Measurements from ENCODE around the gene ADRA2C.

The ADRA2C gene

GRCh38 chr4:3777669-3778068 is 11.5 kb downstream of the ADRA2C start:
- no peak for DNase-seq

- DNase-seq = no peak
Measured at GRCh38 chr4:3779509-3779908, 13.3 kb downstream of the ADRA2C start.

DNA sequence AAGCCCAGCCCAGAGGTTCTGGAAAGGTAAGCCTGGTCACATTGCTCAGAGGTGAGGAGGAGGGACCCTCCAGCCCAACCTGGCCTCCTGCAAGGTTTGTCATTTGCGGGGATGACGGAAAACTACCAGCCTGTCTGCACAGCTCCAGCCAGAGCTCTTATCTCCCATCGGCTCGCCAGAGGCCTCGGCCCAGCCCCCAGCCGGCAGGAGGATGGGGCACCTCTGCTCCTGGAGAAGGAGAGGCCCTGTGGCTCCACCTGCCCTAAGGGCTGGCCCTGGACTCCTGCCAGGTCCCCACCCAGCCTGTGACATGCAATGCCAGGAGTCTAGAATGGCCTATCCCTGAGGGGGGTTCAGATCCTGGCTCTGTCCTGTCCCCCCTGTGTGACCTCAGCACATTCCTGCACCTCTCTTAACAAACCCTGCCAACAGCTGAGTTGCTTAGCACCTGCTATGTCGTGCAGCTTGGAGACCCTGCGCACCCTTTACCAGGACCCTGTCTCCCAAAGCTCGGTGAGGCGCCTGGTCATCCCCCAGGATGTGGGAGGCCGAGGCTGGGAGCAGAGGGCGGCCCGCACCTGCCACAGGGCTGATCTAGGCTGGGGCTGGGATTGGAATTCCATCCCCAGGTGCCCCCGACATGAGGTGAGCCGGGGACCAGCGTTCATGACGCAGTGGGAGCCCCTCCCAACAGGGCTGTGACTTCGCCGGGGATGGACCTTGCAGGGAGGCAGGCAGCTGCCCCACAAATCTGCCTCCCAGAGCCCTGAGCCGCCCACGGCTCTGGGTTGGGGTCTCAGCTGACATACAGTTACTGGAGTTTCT is 14.4 kb downstream of the ADRA2C start:
- no peak for DNase-seq

DNA sequence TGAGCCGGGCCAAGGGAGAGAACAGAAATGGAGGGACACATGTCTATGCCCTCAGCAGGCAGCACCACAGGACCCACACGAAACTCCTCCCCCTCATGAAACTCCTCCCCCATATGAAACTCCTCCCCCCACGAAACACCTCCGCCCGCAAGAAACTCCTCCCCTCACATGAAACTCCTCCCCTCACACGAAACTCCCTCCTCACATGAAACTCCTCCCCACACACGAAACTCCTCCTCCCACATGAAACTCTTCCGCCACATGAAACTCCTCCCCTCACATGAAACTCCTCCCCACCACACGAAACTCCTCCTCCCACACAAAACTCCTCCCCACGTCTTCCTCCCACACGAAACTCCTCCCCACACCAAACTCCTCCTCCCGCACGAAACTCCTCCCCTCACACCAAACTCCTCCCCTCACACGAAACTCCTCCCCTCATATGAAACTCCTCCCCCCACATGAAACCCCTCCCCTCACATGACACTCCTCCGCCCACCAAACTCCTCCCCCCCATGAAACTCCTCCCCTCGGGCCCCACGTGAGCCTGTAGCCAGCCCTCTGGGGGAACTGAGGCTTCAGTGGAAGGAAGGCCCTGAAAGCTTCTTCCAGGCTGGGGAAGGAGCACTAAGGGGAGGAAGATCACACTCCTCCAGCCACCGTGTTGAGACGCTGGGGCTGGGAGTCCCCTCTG is 15.2 kb downstream of the ADRA2C start:
- DNase-seq = no peak

DNA sequence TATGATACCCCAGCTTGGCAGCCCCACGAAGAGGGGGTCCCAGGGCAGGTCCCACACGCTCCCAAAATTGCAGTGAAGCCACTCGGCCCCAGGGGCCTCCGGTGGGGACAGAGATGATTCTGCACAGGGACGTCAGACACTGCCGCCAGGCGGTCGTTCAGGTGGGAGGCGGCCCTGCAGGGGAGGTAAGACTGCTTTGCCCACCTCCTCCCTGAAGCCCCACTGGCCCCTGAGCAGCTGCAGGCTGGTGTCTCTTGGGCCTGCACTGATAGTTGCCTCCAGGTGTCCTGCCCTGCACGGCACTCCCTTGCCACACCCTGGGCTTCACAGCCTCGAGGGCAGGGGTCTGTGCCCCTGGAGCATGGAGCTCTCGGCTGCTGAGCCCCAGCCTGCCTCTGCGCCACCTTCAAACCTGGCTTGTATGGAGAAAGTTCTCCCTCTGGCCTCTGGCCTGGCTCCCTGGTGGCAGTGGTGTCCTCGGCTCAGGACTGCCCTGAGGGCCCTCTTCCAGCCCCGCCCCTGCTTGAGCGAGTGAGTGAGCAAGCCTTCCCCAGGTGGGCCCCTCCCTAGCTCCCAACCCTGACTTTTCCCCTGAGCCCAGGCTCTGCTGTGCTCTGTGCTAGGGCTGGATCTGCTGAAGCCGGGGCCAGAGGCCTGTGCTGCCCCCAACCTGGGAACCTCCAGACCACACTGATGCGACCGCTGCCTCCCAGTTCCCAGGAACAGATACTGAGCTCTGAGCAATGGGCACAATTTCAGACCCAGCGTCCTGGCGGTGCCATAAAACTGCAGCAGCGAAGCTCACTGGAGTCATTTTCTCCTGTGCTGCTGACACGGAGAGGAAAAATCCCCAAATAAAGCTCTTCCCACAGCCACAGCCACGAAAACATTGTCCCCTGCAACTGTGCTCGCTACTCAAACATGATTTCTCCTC is 16.1 kb downstream of the ADRA2C start:
- no peak for DNase-seq

DNA sequence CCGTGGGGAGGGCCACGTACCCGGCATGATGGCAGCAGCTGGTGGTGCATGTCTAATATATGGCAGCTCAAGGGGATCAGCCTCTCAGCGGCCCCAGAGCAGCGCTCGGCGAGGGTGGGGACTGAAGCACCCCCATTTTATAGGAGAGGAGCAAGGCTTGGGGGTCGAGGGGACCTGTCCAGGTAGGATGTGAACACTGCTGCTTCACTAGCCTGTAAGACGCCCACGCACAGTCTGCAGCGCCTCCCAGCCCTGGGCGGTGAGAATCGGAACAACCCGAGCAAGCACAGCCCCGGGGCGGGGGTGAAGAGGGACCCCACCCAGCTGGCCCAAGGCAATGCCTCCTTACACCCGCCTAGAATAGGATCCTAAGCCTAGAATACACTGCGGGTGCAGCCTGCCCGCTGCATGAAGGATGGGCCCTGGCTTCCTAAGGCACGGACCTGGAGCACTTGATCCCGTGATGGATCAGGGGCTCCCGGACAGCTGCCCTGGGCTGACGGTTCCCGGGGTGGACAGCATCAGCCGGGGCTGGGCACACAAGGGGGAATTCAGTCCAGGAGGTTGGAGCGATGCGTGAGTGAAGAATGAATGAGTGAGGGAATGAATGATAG is 17.6 kb downstream of the ADRA2C start:
- no peak for DNase-seq

DNA sequence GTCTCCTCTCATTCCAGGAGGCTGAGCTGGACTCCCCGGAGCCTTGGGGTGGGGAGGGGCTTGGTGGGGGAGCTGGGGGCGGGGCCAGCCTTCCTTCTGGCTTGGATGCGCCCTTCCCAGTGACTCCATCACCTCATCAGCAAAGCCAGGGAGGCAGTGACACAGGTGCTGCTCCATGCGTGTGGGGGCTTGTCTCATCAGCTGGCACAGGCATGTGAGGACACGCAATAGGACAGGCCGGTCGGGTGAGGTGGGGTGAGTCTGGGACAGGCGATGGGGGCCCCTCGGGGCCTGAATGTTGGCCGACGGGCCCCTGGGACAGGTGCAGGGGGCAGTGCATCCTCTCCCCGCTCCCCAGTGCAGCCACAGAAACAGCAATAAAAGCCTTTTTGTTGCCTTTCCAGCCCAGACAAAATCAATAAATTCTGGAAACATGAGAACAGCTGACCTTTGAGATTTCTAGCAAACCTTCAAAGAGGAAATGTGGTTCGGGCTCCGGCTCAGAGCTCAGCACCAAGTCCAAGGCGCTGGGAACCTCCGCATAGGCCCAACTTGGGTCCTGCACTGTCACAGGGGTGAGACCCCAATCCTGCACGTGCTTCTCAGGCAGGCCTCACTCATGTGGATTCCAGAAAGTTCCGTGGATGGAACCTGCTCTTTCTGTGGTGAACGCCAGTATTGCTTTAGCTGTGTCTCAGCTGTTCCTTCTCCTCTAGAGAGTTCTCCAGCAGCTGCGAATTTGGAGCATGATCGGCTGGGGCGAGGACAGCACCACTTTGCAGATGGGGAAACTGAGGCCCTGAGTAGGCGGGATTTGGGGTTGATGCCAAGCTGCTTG is 18.5 kb downstream of the ADRA2C start:
- no peak for DNase-seq

- DNase-seq = no peak
Measured at GRCh38 chr4:3785292-3785565, 19.0 kb downstream of the ADRA2C start.

DNA sequence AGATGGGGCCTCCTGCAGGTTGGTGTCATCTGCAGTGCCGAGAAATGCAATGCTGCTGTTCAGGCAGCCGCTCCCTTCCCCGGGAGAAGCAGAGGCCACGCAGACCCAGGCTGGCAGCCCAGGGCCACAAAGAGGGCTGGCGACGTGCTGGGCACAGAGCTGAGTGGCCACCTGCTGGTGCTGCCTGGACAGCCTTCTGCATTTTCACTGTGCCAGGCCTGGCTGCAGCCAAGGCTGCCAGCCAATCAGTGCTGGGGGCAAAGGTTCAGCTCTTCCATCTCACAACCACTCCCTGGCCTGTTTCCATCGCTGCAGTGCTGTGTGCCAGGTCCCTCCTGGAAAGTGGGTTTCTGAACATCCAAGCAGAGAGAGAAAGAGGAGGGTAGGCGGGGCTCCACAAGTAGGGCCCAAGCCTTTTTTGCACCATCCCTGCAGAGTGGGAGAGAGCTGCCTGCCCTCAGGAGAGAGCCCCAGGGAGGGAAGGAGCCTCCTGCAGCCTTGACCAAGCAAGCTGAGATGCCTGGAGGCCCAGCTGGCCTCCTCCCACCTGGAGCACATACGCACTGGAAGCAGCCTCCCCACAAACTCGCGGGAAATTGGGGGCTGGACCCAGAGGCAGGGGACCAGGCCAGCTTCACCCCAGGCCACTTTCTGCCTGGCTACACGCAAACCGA is 20.1 kb downstream of the ADRA2C start:
- peak in 10 of 14 donors; percentile 7 to 72 (median 54) for DNase-seq

DNA sequence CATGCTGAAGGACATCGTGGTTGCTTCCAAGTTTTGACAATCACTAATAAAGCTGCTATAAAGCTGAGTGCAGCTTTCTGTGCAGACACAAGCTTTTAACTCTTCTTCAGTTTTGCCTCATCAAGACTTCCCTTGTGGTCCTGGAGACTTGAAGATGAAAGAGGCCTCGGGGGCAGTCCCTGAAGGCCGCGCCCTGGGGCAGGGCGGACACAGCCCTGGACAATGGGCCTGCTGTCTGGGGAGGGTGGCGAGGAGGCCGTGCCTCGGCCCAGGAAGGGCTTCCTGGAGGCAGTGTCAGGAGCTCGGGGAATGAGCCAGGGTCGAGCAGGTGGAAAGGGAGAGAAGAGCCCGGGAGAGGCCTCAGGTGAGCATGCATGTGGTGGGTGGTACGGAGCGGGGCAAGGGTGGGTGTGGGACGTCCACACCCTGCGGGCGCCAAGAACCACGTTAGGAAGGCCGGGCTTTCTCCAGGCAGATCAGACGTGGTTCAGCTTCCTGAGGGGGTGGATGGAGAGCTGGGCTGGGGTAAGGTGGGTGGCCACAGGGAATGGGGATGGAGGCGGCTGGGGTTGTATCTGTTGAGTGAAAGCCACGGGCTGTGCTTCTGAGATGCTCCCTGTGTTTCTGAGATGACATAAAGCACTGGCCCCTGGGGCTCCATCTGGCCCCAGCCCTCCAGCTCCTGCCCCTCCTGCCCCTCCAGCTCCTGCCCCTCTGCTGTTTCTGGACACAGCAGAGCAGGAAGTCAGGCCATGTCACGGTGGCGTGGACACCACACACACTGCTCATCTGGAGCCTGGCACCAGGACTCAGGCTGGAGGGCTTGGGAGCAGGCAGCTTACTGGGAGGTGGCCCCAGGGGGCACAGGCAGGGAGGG is 21.5 kb downstream of the ADRA2C start:
- DNase-seq = no peak

- DNase-seq = no peak
Measured at GRCh38 chr4:3788366-3788660, 22.1 kb downstream of the ADRA2C start.

DNA sequence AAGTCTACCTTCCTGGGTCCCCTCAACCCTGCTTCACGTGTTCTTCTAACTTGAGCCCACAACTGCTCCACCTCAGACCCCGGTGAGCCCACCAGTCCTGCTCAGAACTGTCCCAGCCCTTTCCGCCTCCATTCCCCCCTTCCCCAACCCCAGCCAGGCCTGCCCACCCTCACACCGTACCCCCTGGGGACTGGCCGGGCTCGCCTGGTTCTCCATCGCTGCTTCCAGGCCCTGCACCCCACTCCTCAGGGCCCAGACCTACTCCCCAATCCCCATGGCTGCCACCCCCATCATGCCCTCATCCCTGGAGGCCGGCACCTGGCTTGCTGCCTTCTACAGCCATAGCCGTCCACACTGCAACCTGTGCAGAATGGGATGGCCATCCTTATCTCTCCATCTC is 23.4 kb downstream of the ADRA2C start:
- DNase-seq = no peak

DNA sequence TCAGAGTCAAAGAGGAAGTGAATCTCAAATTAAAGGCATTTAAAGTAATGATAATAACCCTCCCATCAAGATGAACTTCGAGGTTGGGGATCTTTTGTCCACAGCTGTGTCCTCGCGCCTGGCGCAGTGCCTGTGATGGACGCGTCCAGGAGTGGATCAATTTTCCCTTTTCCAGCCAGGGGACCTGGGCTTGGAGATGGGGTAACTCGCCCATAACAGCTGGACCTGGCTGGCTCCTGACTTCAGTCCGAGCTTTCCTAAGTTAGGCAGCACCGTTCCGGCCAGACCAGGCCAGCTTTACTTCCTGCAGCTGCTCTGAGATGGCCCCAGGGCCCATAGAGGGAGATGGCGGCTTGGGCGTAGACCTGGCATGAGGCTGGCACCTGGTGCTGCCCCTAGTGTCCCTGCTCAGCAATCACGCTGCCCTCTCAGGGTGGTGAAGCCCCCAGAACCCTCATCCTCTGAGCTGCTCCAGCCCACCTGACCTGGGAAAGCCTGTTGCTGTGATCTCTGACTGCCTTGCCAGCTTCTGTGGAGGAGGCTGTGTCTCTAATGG is 23.9 kb downstream of the ADRA2C start:
- DNase-seq = no peak

DNA sequence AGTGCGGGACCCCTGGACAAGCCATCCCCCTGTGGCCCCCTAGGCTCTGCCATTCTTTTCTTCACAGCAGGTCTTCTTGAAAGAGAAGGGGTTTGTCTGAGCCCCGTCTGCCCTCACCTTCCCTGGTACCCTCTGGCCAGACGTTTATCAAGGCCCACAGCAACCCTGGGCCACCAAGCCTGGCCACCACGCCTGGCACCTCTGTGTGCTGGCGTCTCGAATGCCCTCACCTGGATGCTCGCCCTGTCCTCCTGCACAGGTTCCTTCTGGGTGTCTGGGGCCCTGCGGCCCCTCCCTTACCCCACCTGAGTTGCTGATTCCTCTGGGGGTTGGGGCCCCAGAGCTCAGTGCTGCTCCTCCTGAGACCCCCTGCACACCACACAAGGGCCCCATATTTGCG is 25.1 kb downstream of the ADRA2C start:
- DNase-seq = no peak

DNA sequence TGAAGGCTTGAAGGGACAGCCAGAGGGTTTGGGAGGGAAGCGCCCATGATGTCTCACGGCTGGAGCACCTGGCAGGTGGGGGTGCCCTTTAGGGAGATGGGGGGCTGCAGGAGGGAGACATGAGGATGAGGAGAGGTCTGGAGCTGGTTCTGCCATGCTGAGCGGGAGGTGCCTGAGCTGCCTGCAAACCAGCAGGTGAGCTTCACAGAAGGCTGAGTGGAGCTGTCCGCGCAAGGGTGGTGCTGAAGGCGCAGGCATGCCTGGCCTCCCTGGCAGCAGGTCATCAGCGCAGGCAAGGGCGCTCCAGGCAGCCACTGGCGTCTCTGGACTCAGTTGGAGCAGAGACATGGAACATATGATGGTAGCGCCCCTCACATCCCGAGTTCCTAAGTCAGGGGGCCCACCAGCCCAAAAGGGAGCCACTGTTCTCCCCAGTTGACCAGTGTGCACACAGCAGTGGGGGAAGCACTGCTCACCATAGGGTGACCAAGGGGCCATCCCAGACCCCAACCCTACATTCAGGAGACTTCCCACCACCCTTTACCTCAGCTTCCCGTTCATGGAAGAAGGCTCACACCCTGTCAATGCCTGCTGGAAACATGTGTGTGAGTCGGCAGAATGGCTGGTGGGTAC is 25.8 kb downstream of the ADRA2C start:
- DNase-seq = no peak

DNA sequence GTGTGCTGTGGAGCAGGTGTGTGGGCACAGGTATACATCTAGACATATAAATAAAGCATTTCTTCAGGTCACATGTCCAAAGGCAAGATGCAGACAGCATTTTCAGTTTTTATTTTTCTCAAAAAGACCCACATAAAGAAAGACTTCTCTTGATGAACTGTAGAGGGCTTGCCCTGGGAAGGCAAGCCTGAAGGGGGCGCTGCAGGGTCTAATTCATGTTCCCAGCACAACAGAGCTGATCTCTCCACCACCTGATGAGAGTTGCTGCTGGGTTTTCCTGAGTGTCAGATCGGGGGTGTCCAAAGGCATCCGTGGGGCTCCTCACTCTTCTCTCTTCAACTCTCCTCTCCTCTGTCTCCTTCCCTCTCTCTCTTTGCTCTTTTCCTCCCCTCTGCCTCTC is 26.6 kb downstream of the ADRA2C start:
- DNase-seq = no peak

DNA sequence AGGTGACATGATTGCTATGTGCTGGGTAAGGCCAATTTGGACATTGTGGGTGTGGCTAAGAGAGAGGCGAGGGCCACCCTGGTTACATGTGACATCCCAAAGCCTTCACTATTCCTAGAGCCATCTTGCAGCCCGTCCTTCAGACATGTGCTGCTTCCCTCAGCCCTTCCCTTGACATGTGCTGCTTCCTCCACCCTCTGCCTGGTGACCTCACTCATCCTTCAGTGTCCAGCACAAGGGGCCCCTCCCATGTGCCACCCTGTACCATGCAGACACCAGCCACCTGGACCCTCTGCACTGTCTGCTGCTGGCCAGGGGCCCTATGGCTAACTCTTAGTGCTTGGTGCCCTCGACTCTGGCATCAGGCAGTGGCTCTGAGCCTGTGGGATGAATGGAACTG is 27.4 kb downstream of the ADRA2C start:
- no peak for DNase-seq

- no peak for DNase-seq
Measured at GRCh38 chr4:3796960-3797359, 30.8 kb downstream of the ADRA2C start.
